Putamen (tissue), 1 donor: ENCODE results near the gene NAPEPLD.
"Not testable (repeated sequence)": the region's sequence is repeated elsewhere in the genome, so short reads cannot be mapped to it uniquely, and the experiment has no call there.

Source experiments
- DNase-seq: peaks from one replicate; pipeline ENCODE4 v3.0.0-alpha.2; 2016; ENCODE audit warnings: low spot score

Gene NAPEPLD

DNA sequence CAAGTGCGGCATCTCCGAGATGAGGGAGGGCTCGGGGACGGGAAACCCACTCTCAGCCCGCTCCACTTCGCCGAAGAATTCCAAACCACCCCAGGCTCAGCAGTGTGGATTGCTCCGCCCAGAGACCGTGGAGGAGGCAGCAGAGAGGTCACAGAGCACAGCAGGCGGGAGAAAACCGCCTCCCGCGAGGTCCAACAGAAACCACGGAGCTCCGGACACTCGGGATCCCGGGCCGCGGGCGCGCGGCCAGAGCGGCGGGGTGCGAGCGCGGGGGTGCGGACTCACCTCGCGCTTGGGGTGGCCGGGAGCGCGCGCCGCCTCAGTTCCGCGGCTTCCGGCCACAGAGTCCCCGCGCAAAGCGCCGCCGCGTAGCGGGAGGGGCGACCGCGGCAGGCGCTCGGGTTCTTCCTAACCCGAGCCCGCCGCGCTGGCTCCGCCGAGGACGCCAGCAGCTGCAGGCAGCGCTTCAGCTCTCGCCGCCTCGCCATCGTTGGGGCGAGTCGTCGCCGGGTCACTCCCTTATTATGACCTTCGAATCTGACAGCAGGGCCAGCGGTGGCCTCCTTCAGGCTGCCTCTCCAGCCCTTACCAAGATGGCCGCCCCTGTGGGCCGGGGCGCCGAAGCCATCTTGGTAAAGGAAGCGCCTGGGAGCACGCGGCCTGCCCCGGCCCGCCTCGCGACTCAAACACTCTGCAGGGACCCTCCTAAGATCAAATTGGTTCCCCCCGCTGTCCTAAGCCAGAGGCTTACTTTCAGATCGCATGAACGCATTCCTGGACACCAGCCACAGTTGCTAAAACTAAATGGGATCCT, at the start of gene NAPEPLD:
Gene NAPEPLD, minus strand, starts transcription at position 106 of the 814 bp plus-strand sequence. CDS start 20,323 bp downstream, outside the sequence.
- peak; percentile 95 for DNase-seq

DNA sequence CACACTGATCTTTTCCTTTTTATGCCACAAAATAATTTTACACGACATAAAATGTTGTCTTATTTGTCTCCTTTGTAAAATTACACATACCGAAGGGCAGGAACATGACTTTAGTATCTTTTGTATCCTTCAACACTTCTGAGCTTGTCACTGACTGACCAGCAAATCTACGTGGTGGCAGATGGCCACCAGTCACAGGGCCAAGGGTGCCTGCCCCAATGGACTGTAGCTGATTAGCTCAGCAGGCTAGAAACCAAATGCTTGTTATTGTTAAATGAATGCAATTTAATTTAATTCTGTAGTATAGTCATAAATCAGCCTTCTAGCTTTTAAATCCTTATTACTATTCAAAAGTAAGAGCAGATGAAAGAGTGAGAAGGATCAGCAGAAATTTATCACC, 49.2 kb upstream of the NAPEPLD start:
- DNase-seq, result not testable (repeated sequence)

- not testable (repeated sequence) for DNase-seq
These were observed 46.5 kb upstream of the NAPEPLD start for GRCh38 chr7:103195364-103195763.

- DNase-seq, result not testable (repeated sequence)
These were observed 23.7 kb upstream of the NAPEPLD start for GRCh38 chr7:103172415-103173146.

DNA sequence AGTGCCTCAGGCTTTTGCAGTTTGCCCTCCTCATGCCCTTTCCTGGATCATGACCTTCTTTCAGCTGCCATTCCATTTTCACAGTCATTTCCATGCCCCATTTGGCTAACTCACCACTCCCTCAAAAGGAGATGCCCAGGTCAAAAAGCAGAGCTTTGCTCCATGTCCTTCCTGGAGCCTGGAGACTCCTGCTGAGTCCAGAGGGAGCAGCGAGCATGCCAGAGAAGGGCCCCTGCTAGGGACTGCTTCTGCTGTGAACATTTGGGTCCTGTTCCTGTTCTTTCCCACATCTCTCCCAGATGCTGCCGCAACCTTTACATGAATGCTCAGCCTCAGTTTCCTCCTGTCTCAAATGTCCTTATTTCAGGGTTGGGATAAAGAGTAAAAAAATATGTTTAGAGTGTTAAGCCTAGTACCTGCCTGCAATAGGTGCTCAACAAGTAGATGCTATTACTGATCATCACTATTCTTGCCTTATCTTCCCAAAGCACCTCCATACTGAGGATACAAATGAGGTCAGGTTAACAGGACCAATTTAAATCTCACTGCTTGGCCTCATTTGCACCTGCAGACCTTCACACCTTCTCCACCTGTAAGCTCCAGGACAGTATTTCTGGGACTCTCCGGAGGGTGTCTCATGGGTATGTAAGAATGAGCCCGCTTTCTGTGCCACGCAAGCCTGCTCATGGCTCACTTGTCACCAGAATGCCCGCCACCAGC, 23.0 kb upstream of the NAPEPLD start:
- DNase-seq, result not testable (repeated sequence)

DNA sequence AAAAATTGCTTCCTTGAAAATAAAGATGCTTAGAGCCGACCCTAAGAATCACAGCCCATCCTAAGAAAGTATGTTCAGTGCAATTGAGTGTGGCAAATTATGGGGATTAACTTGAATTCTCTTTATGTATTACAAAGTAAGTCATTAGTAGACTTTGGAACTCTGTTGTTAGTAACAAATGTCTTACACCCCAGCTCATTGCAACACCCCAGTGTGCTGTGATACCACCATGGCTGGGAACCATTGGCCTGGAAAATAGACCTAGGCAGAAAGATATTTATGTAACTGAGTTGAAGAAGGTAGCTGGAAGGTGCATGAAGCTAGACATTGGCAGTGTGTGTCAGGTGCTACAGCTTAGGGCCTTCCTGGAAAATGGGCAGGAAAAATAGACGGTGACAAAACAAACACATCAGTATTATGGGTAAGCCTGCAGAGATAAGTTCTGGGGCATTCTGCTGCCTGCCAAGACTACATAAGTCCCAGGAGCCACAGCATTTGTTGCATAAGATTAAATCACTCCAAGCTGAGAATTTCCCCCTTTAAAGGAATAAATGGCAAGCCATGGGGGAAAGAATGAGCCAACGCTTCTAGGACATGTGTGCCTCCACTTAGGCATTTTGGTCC, 18.1 kb upstream of the NAPEPLD start:
- DNase-seq, result not testable (repeated sequence)

GRCh38 chr7:103163087-103163825, 14.4 kb upstream of the NAPEPLD start:
- DNase-seq, result not testable (repeated sequence)

GRCh38 chr7:103162641-103163040, 13.7 kb upstream of the NAPEPLD start:
- not testable (repeated sequence) for DNase-seq

GRCh38 chr7:103161998-103162616, 13.2 kb upstream of the NAPEPLD start:
- DNase-seq, result not testable (repeated sequence)

DNA sequence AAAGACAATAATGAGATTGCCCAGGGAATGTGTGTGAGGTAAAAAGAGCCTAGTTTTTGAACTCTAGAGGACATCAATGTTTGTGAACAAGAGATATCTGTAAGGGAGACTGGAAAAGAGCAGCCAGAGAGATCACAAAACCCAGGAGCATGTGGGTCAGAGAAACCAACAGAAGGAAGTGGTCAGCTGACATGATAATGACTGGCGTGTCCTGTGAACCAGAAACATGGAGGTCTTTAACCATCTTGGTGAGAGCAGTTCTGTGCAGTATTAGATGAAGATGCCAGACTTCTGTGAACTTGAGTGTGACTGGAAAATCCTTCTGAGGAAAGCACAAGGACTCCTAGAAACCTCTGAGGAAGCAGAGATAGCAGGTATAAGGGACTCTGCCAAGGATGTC, 10.2 kb upstream of the NAPEPLD start:
- DNase-seq, result not testable (repeated sequence)

- DNase-seq, result not testable (repeated sequence)
These were observed 6.6 kb upstream of the NAPEPLD start for GRCh38 chr7:103155331-103156024.

- no peak for DNase-seq
These were observed 5.1 kb upstream of the NAPEPLD start for GRCh38 chr7:103154042-103154441.

GRCh38 chr7:103152744-103153617, 4.1 kb upstream of the NAPEPLD start:
- DNase-seq, result not testable (repeated sequence)

DNA sequence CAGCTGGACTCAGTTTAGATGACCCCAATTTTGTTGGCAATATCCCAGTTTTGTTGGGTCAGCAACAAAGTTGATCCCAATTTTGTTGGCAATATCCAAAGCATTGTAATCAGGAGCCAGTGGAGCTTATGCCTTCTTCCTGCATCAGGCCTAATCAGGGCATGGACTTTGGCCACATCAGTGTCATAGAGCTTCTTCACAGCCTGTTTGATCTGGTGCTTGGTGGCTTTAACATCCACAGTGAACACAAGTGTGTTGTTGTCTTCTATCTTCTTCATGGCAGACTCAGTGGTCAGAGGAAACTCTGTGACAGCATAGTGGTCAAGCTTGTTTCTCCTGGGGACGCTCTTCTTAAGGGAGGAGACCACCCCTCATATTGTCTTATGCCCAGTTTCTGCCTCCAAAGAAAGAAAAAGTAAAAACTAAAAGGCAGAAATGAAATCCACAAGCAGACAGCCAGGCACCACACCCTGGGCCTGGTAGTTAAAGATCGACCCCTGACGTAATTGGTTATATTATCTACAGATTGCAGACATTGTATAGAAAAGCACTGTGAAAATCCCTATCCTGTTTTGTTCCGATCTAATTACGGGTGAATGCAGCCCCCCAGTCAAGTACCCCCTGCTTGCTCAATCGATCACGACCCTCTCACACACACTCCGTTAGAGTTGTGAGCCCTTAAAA, 3.2 kb upstream of the NAPEPLD start:
- not testable (repeated sequence) for DNase-seq

DNA sequence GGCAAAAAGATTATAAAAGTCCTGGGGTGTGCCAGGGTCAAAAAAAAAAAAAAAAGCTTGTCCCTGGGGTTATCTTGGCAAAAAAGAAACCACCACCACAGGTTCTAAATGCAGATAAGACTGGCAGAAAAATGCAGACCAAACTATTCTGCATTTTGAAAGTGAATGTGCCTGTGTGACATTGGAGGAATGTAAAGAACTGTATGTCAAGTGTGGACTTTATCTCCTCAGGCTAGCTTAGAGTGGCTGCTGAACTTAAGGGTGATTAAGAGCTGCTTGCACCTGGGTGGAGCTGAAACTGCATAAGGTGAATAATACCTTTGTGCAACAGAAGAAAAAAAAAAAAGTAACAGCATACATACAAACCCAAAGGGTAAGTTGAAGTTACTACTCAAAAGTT, 1.3 kb upstream of the NAPEPLD start:
- DNase-seq, result no peak

DNA sequence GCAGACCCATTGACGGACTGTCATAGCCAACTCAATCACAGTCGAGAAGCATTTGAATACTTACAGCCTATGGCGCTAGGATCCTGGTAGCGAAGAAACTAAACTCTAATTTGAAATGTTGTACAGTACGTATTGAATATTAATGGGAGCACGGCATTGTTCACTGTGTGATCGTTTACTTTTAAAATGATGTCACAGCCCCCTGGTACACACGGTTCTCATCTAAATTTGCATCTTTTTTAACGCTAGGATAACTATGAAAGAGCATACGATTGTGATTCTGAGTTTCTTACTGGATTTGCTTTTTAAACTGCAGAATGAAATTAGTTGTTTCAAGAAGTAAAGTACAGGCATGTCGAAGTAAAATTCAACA, 895 bp upstream of the NAPEPLD start:
- no peak for DNase-seq

- DNase-seq, result no peak
These were observed 537 bp downstream of the NAPEPLD start for GRCh38 chr7:103148131-103148993.

- DNase-seq, result not testable (repeated sequence)
These were observed 4.1 kb downstream of the NAPEPLD start for GRCh38 chr7:103144754-103145153.
